IPS-15b (cell line): Measurements from ENCODE around the gene A2M.

ENCODE experiments used
- H3K27me3 ChIP-seq: one replicate; pipeline ENCODE4 v1.6.1; 2013; ENCODE audit warnings: low read length; ENCODE audit not compliant: control insufficient read depth, insufficient read depth
- H3K36me3 ChIP-seq: one replicate; pipeline ENCODE4 v1.6.1; 2013; ENCODE audit warnings: low read length; ENCODE audit not compliant: control insufficient read depth, insufficient read depth
- H3K4me1 ChIP-seq: one replicate; pipeline ENCODE4 v1.6.1; 2013; ENCODE audit warnings: mild to moderate bottlenecking, low read length; ENCODE audit not compliant: control insufficient read depth, insufficient read depth
- H3K4me3 ChIP-seq: one replicate; pipeline ENCODE4 v1.5.1; 2013; ENCODE audit warnings: low read depth, low read length
- H3K9ac ChIP-seq: one replicate; pipeline ENCODE4 v1.6.1; 2013; ENCODE audit warnings: low read depth, mild to moderate bottlenecking, low read length
- H3K9me3 ChIP-seq: one replicate; pipeline ENCODE4 v1.6.1; 2013; ENCODE audit warnings: mild to moderate bottlenecking, low read length; ENCODE audit not compliant: control insufficient read depth, insufficient read depth

The A2M gene

DNA sequence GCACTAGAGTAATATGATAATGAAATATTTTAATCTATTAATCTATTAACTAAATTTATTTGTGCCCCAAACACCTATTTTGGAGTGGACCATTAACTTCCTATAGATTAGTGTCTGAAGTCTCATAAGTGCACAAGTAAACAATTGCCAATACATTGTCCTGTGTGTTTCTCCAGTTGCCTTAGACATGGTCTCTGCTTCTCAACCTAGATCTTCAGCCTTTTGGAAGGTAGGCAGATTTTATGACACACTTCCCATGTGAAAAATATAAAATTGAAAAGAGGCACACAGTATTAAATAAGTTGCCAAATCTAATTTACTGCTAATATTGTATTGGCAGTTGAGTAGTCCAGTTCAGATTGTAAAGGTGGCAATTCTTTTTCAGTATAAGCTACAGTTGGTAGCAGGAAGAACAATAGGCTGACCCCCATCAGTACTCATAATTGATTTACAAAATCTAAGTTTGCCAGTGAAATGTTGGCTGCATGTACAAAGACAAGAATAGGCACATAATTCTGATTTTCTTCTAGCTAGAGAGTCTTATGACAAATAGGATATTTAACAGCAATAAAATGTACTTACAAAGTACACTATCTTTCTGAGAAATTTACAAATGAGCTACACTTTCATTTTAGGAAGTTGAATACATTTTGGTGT is 10.8 kb downstream of the A2M start:
- Histone ChIP-seq H3K9ac (no peak overlapping the region), H3K27me3 (no peaks in the 10 kb centered on the region), H3K9me3 (no peaks in the 10 kb centered on the region), H3K36me3 (no peaks in the 10 kb centered on the region), H3K4me1 (no peaks in the 10 kb centered on the region), H3K4me3 (no peak overlapping the region)

DNA sequence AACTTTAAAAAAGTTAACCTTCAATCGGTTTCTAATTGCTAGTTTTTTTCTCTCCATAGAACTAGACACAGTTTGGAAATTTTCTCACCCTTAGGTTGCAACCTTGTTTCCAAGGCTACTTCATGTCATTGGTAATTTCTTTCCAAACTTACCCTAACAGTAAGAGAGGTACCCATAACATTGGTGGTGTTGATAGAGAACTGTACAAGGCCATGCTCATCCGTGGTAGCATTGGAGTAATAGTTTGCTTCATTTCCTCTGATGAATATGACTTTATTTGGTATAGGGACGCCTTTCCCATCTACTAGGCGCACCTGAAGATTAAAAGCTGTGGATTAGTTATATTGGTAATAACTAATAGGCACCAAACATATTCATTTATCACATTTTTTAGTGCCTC is 11.6 kb downstream of the A2M start:
- Histone ChIP-seq H3K9me3 (no peaks in the 10 kb centered on the region), H3K4me1 (no peaks in the 10 kb centered on the region), H3K4me3 (no peak overlapping the region), H3K9ac (no peak overlapping the region), H3K27me3 (no peaks in the 10 kb centered on the region), H3K36me3 (no peaks in the 10 kb centered on the region)

DNA sequence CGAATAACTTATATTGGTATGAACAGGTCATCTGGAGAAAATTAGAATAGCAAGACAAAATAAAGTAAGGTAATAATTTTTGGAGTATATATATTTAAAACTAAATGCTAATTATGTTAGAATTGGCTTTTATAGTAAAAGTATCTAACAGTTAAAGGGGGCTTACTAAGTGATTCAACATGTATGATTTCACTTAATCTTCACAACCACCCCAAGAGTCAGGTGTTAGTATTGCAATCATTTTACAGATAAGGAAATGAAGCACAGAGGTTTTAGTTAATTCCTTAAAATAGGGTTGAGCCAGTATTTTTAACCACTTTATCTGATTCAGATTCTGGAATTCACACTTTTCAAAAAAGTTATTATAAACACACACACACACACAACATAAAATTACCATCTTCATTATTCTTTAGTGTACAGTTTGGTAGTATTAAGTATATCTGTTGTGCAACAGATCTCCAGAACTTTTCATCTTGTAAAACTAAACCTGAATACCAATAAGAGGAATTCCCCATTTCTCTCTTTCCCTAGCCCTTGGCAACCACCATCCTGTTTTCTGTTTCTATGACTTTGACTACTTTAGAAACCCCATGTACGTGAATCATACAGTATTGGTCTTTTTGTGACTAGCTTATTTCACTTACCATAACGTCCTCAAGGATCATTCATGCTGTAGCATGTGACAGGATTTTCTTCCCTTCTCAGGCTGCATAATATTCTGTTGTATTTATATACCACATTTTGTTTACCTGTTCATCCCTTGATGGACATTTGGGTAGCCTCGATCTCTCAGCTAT is 12.5 kb downstream of the A2M start:
- no peaks in the 10 kb centered on the region for H3K4me1 ChIP-seq
- no peaks in the 10 kb centered on the region for H3K9me3 ChIP-seq
- H3K27me3 ChIP-seq: no peaks in the 10 kb centered on the region
- H3K36me3 ChIP-seq: no peaks in the 10 kb centered on the region
- no peak overlapping the region for H3K4me3 ChIP-seq
- no peak overlapping the region for H3K9ac ChIP-seq

DNA sequence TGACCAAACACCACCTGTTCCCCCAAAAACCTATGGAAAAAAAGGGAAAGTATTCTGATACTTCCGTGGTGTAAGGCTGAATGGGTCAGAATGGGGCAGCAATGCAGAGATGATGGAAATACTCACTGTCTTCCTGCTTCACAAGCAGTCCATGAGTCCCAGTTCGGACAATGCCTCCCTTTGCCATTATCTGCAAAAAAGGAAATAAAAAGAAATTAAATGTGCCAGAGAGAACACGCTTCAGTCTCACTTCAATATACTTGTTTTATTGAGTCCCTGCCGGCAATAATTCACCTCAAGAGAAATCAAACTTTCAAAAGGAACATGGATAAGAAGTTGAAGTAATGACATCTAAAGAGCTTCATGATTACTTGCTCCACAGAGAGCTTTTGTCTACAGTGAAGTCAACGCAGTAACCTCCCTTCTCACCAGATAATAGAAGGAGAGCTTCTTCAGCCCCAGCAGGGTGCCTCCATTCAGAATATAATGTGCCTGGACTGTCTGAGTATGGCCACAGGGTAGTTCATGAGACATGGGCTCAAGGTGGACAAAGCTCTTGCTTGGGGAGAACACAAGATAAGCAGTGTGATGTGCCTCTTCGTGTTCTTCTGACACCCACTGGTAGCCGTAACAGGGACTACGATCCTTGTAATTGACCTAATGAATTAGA is 14.6 kb downstream of the A2M start:
- Histone ChIP-seq H3K9me3 (no peaks in the 10 kb centered on the region), H3K9ac (no peak overlapping the region), H3K27me3 (no peaks in the 10 kb centered on the region), H3K36me3 (no peaks in the 10 kb centered on the region), H3K4me1 (no peaks in the 10 kb centered on the region), H3K4me3 (no peak overlapping the region)

DNA sequence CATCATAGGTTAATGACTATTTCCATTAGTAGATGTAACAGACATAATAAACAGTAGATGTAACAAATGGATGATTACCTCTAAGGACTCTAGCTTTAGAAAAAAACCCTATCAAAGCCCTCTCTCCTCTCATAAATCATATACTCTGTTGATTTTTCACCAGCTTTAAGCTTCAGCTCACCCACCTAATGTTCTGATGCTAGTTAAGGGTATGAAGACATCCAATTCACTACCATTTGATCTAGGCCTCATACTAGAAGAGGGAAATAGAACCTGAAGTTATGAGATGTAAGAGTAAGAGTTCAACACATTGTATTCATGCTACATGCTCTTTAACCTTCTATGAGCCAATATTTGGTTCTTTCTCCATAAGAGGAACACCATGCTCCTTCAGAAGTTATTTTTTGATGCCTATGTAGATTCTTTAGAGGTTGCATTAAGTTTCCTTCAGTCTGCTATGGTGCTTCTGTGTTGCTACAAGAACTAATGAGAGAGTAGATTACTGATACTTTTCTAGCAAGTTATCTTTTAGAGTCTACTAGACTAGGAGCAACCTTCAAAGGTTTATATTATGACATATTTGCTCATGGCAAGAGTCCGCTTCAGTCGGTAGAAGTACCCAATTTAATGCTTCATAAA is 16.0 kb downstream of the A2M start:
- no peaks in the 10 kb centered on the region for H3K4me1 ChIP-seq
- no peak overlapping the region for H3K9ac ChIP-seq
- no peaks in the 10 kb centered on the region for H3K27me3 ChIP-seq
- H3K36me3 ChIP-seq: no peaks in the 10 kb centered on the region
- no peak overlapping the region for H3K4me3 ChIP-seq
- no peaks in the 10 kb centered on the region for H3K9me3 ChIP-seq

DNA sequence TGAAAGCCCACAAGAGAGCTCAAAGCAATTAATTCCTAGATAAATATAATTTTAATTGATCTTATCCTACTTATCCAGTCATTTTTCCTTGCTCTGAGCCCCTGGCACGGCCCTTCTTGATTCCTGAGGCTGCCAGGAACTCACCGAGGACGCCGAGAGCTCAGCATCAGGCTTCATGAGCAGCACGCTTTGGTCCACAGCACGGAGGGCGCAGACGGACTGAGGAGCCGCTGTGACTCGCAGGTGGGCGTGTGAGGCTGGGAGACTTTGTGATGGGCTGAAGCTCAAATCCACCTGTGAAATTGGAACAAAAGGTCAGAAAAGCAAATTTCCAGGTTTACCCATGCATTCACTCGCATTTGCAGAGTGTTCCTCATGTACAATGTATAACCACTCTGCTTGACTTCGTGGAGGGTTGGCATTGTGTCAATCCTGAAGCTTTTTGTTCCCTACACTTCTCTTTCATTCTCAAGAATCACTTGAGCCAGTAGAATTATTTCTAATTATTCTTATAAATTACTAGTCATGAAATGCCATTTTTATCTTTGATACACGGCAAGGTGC is 17.2 kb downstream of the A2M start:
- H3K27me3 ChIP-seq: no peaks in the 10 kb centered on the region
- H3K36me3 ChIP-seq: no peaks in the 10 kb centered on the region
- H3K9me3 ChIP-seq: no peaks in the 10 kb centered on the region
- H3K4me1 ChIP-seq: no peaks in the 10 kb centered on the region
- H3K4me3 ChIP-seq: no peak overlapping the region
- H3K9ac ChIP-seq: no peak overlapping the region

DNA sequence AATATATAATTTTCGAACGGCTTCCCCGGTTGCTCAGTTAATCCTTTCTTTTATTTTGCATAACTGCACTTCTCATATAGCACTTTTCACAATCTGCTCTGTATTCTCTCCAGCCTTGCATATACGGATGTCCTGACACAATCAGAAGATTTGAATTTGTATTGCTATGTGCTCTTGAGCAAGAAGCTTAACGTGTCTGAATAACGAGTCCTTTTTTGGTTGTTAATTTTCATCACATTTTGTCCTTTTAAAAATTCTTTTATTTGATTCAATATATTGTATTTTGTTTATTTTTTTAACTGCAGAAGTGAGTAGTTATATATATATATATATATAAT is 17.6 kb downstream of the A2M start:
- no peak overlapping the region for H3K4me3 ChIP-seq
- H3K9me3 ChIP-seq: no peaks in the 10 kb centered on the region
- no peaks in the 10 kb centered on the region for H3K36me3 ChIP-seq
- H3K9ac ChIP-seq: no peak overlapping the region
- no peaks in the 10 kb centered on the region for H3K4me1 ChIP-seq
- no peaks in the 10 kb centered on the region for H3K27me3 ChIP-seq

DNA sequence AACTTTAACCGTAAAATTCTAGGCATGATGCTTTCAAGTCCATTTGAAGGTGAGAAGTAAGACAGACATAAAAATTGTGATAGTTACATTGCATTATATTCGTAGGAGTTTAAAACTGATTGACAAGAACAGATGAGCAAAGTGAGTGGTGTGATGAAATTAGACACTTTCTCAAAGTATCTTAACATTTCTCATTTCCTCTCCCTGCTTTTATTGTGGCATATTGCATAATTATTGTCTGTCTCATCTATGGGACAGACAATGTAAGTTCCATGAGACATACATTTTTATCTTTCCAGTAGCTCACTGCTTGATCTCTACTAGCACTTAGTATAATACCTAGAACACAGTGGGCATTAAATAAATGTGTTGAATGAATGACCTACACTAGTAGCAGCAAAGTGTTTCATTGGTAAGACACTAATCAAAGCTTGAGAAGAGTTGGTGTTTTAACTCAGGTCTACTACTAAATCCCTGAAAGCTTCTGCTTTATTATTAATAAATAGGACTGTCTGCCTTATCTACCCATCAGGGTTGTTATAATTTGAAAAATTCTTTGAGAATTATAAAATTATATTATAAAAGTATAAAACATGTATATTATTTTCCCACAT is 19.0 kb downstream of the A2M start:
- Histone ChIP-seq H3K4me1 (no peaks in the 10 kb centered on the region), H3K9ac (no peak overlapping the region), H3K27me3 (no peaks in the 10 kb centered on the region), H3K9me3 (no peaks in the 10 kb centered on the region), H3K4me3 (no peak overlapping the region), H3K36me3 (no peaks in the 10 kb centered on the region)

DNA sequence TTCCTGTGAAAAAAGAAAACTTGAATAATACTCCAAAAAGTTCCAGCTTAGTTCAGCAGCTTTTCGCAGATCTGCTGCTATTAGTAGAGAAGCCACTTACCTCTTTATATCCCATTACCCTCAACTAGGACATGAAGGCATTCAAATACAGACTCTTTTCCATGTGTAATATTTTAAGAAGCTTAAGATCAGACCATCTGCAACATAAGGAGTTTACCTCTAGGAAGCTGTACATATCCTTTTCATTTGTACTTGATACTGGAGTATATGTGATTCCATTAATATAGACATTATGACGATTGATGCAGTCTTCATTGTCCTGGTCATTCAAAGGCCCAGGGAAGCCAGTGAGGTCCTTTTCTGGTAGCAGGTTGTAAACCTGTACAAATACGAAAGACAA is 20.4 kb downstream of the A2M start:
- H3K9ac ChIP-seq: no peak overlapping the region
- no peaks in the 10 kb centered on the region for H3K9me3 ChIP-seq
- no peak overlapping the region for H3K4me3 ChIP-seq
- H3K4me1 ChIP-seq: no peaks in the 10 kb centered on the region
- no peaks in the 10 kb centered on the region for H3K36me3 ChIP-seq
- H3K27me3 ChIP-seq: no peaks in the 10 kb centered on the region

DNA sequence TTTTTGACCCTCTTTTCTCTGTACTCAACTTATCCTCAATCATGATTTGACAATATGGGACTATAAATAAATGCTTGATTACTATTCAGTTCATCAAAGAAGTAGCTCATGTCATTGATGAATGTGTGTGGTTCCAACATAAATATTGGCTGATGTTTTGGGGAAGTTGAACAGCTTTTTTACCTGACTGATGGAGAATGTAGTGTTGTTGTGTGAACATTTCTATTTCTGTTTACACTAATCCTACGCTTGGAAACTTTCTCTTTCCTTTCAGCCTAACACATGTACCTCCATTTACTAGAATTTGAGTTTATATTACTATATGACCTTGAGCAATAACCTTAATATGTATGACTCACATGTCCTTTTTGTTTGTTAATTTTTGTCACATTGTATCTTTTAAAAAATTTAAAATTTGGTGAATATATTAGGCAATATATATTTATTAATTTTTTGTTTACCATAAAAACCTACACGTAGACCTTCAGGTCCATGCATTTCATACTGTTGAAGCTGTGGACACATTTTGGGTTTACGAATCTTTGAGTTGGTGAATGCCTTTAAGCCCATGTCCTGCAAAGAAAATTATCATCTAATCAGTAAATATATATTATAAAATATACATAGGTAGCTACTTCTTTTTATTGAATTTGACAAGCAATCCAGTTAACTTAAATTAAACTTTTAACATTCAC is 21.1 kb downstream of the A2M start:
- no peaks in the 10 kb centered on the region for H3K9me3 ChIP-seq
- H3K36me3 ChIP-seq: no peaks in the 10 kb centered on the region

More for the DNA sequence above, 21.1 kb downstream of the A2M start:
- Histone ChIP-seq H3K9ac (no peak overlapping the region), H3K27me3 (no peaks in the 10 kb centered on the region), H3K4me3 (no peak overlapping the region), H3K4me1 (no peaks in the 10 kb centered on the region)
